Activated T-cell treated with anti-CD3 and anti-CD28 coated beads for 24 hours (primary cell): ENCODE data around the gene ADH6.
"Not testable (repeated sequence)": the region's sequence is repeated elsewhere in the genome, so short reads cannot be mapped to it uniquely, and the experiment has no call there.

Experiments used
- DNase-seq: peaks from one replicate; pipeline ENCODE4 v3.0.0-alpha.2; 2020; ENCODE audit warnings: low read depth

The ADH6 gene

GRCh38 chr4:99219072-99219471, at the start of gene ADH6:
TSS of gene ADH6 (minus strand) at chr4:99219246. CDS start at chr4:99219152, 94 bp downstream.
- no peak for DNase-seq

- DNase-seq, result no peak
Measured at GRCh38 chr4:99264927-99265326, 45.9 kb upstream of the ADH6 start.

DNA sequence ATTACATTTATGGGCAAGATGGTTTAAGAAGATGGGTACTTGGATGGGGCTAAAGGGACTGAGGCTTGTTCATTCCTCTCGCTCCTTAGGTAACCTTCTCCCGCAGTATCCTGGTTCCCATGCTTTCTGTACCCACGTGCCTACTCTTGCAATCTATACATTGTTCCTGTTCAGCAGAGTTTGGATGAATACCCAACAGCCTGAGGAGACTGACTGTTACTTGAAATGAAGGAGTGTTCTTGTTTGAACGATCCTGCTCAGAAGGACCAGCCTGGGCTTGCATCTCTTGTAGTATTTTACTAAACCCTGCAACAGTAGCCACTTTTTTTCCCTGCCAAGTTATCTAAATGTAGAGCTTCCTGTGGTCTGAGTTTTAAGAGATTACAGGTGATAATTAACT, 33.7 kb upstream of the ADH6 start:
- DNase-seq, result no peak

DNA sequence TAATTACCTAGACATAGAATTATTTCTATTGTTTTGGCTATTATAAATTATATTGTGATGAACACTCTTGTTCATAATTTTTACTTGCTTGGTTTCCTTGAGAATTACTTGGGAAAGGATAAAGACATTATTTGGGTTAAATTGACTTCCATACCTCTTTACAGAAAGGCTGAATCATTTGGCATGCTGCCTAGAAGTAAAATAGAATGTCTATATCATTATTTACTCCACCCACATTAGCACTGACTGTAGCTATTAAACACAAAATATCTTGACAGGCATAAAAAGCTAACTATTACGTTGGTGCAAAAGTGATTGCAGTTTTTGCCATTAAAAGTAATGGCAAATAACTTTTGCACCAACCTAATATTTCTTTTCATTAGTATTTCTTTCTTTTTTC, 29.7 kb upstream of the ADH6 start:
- no peak for DNase-seq

GRCh38 chr4:99235955-99236354, 16.9 kb upstream of the ADH6 start:
- no peak for DNase-seq

- no peak for DNase-seq
Measured at GRCh38 chr4:99234331-99235010, 15.4 kb upstream of the ADH6 start.

- not testable (repeated sequence) for DNase-seq
Measured at GRCh38 chr4:99233397-99233796, 14.4 kb upstream of the ADH6 start.

- DNase-seq, result not testable (repeated sequence)
Measured at GRCh38 chr4:99228706-99229105, 9.7 kb upstream of the ADH6 start.

DNA sequence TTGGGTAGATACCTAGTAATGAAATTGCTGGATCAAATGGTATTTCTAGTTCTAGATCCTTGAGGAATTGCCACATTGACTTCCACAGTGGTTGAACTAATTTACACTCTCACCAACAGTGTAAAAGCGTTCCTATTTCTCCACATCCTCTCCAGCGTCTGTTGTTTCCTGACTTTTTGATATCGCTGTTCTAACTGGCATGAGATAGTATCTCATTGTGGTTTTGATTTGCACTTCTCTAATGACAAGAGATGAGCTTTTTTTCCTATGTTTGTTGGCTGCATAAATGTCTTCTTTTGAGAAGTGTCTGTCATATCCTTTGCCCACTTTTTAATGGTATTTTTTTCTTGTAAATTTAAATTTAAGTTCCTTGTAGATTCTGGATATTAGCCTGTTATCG, 8.6 kb upstream of the ADH6 start:
- not testable (repeated sequence) for DNase-seq

GRCh38 chr4:99221980-99222379, 2.9 kb upstream of the ADH6 start:
- no peak for DNase-seq

DNA sequence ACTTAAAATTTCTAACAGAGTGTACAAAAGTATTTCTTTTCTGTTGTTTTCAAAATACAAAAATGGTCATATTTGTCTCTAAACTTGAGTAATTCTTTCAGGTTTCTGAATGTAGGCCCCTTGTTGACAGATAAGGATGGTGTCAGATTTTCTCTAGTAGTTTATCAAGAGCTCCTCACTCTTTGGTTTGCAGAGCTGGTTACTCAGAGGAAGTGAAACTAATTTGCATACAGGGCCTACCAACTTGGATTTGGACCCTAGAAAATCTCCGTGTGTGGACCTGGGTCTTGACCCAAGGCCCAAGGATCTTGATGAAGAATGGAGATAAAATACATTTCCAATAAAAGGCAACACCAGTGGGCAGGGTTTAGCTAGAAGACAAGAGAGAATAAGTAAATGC, 433 bp upstream of the ADH6 start:
- DNase-seq, result no peak

GRCh38 chr4:99215521-99215920, 3.5 kb downstream of the ADH6 start:
- DNase-seq, result no peak

- no peak for DNase-seq
Measured at GRCh38 chr4:99210789-99211188, 8.3 kb downstream of the ADH6 start.

GRCh38 chr4:99209671-99210070, 9.4 kb downstream of the ADH6 start:
- no peak for DNase-seq

DNA sequence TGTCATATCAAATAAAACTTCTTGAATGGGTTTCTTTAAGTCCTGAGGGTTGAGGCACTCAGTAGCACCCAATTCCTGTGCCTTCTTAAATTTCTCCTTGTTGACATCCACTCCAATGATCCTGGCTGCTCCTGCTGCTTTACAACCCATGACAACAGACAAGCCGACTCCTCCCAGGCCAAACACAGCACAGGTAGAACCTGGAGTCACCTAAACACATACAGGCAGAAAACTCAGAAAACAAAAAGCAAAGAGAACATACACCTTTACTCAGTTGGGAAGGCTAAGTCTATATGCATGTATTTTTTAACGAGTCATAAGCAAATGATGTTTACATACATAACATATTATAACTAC, 10.3 kb downstream of the ADH6 start:
- no peak for DNase-seq

- no peak for DNase-seq
Measured at GRCh38 chr4:99207911-99208718, 10.9 kb downstream of the ADH6 start.

GRCh38 chr4:99207069-99207743, 11.8 kb downstream of the ADH6 start:
- DNase-seq, result no peak

GRCh38 chr4:99205153-99205979, 13.7 kb downstream of the ADH6 start:
- no peak for DNase-seq

DNA sequence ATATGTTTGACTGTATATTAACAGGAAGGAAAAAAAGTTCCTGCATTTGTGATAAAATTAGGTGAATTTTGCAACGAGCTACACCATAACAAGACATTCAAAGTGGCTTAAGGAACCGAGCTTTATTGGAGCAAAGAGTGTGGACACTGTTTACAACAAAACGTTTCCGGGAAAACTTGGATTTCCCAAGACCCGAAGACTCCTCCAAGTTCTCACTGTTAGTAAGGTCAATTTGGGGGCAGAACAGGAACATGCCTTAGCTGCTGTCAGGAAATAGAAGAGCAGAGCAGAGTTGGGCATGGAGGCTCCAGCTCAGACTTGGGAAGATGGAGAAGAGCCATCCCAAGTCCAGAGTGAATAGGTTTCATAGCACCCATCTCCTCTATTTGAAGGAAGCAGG, 16.5 kb downstream of the ADH6 start:
- DNase-seq, result no peak

- no peak for DNase-seq
Measured at GRCh38 chr4:99202094-99202493, 17.0 kb downstream of the ADH6 start.

DNA sequence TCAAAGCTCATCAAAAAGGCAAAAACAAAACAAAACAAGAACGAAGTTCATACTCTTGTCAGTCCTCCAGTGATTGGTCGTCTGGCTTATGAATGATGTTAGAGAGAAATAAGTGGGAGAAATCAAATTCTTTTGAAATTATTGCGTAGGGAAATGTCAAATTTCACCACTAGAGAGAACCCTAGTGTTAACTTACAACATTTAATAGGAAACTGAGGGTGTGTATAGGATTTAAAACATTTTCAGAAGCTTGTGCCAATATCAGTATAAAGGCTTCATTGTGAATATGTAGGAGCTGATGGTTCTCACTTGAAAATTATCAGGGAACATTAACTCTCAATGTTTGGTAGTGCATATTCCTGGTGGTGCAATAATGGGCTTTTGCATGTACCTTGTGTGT, 17.4 kb downstream of the ADH6 start:
- DNase-seq, result no peak

- DNase-seq, result no peak
Measured at GRCh38 chr4:99200138-99200537, 18.9 kb downstream of the ADH6 start.
